ENCODE measurements around the gene MRPS2.

- TF ChIP-seq CTCF (IDR thresholded peaks at IDR 0.05) (no peak), ZFX (IDR thresholded peaks at IDR 0.05; ENCODE audit: borderline replicate concordance) (no peak)
Measured at GRCh38 chr9:135533674-135534073, 33.2 kb downstream of the MRPS2 start.
